Lower leg skin (tissue), 4 donors: ENCODE results near the gene MAIP1. TPM values are rescaled to one million over a fixed set of nuclear protein-coding genes. Genes with fewer than 3 reads are reported as not detected.

Experiments used
- DNase-seq, 2 donors: peaks; one replicate each; pipeline ENCODE4 v3.0.0-alpha.2; 2019; ENCODE audit warnings: low spot score in 2 of 2
- H3K4me3 ChIP-seq: fragments of 200-600 bp; sonication (generic); 2 replicates; pipeline ENCODE4 v1.5.1; 2017; ENCODE audit warnings: mild to moderate bottlenecking, low read depth; ENCODE audit not compliant: poor library complexity, severe bottlenecking
- POLR2A ChIP-seq, 2 donors: fragments of 450-650 bp; IDR thresholded peaks; one replicate each; pipeline ENCODE4 v1.6.1; 2016 to 2017; ENCODE audit warnings: antibody characterized with exemption in 2 of 2, mild to moderate bottlenecking in 1 of 2, moderate library complexity in 1 of 2
- WGBS, 2 donors: methylation state at CpG; one replicate each; pipeline ENCODE4 v1.1.5; 2018; 5-methylcytosine and 5-hydroxymethylcytosine counted together
- intact Hi-C: fragments of 100-400 bp; cut with DNase I; formaldehyde crosslinking; loops from one replicate; pipeline ENCODE4 v1.15.0; 2023; ENCODE audit warnings: low total_unique reads
- total RNA-seq, 4 donors: library from RNA; depleted of rRNA; stranded (reverse); fragments of >200 nt; gene quantifications; one replicate each; pipeline ENCODE4 v1.1.0, GENCODE V29; 2016
- TF ChIP-seq, protein P1 (sequence below), 3 donors: fragments of 450-650 bp; IDR thresholded peaks; one replicate each; pipeline ENCODE4 v1.5.1; 2016; ENCODE audit warnings: antibody characterized with exemption in 3 of 3, mild to moderate bottlenecking in 3 of 3, moderate library complexity in 2 of 3

MAIP1 gene, protein sequence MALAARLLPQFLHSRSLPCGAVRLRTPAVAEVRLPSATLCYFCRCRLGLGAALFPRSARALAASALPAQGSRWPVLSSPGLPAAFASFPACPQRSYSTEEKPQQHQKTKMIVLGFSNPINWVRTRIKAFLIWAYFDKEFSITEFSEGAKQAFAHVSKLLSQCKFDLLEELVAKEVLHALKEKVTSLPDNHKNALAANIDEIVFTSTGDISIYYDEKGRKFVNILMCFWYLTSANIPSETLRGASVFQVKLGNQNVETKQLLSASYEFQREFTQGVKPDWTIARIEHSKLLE
- 10 to 100 TPM; 20.9 to 23.7 (median 22.3) TPM for total RNA-seq

DNA sequence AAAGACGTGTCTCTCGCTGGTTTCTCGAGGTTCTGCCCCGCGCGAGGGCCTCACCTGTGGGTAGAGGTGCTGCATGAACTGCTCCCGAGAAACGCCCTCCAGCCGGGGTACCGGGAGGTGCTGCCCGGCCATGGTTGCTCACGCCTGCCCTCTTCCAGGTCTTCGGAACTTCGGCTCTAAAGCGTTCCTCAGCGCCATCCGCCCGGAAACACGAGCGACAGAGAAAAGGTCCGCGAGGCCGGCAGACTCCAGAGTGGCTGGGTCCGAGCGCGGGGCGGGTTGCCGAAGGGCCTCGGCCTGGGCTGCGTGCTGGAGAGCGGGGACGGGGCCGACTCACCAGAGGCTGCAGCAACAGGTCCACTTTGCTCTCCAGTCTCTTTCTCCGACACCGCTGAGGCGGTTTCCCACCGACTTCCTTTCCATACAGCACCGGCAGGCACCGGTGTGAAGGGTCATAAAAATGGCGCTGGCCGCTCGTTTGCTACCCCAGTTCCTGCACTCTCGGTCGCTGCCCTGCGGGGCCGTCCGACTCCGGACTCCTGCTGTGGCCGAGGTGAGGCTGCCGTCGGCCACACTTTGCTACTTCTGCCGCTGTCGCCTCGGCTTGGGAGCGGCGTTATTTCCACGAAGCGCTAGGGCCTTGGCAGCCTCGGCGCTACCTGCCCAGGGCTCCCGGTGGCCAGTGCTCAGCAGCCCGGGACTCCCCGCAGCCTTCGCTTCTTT, at the start of gene MAIP1, which contains the start of gene TYW5:
TSS of gene MAIP1 (plus strand) at position 244 of the 723 bp plus-strand sequence. CDS start at position 461, 217 bp downstream.
TSS of gene TYW5 (minus strand) at position 153 of the 723 bp plus-strand sequence. CDS start at position 132, 21 bp downstream.
- 0 to 1% methylated on average over 41 to 42 of the region's 64 CpGs for WGBS, 2 donors
- DNase-seq = peak; percentile 75 to 95

DNA sequence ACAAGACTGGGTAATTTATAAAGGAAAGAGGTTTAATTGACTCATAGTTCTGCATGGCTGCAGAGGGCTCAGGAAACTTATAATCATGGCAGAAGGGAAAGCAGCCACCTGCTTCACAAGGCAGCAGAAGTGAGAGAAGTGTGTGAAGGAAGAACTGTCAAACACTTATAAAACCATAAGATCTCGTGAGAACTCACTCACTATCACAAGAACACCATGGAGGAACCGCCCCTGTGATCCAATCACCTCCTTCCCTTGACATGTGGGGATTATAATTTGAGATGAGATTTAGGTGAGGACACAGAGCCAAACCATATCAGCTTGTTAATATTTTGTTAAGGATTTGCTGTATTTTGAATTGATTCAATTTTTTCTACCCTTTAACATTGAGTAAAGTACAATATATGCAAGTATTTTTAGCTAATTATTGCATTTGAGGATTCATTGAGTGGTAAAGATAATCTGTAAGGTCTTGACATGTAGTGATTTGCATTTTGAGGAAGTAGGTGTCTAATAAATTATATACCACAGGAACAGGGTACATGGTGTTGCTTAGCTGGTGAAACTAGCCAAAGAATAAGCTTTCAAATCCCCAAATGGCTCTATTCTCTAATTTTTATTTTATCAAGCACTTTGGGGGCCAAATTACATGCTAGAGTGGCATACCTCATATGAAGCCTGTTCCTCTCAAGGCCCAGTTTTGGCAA, 48.2 kb upstream of the MAIP1 start:
- no peak for TF ChIP-seq POLR2A (IDR thresholded peaks at IDR 0.05)
- TF ChIP-seq, protein P1, sequence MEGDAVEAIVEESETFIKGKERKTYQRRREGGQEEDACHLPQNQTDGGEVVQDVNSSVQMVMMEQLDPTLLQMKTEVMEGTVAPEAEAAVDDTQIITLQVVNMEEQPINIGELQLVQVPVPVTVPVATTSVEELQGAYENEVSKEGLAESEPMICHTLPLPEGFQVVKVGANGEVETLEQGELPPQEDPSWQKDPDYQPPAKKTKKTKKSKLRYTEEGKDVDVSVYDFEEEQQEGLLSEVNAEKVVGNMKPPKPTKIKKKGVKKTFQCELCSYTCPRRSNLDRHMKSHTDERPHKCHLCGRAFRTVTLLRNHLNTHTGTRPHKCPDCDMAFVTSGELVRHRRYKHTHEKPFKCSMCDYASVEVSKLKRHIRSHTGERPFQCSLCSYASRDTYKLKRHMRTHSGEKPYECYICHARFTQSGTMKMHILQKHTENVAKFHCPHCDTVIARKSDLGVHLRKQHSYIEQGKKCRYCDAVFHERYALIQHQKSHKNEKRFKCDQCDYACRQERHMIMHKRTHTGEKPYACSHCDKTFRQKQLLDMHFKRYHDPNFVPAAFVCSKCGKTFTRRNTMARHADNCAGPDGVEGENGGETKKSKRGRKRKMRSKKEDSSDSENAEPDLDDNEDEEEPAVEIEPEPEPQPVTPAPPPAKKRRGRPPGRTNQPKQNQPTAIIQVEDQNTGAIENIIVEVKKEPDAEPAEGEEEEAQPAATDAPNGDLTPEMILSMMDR (IDR thresholded peaks at IDR 0.05) = no peak
- DNase-seq = no peak
- intact Hi-C loops = no loop called here
- 78 to 84% methylated on average over 2 of the region's 2 CpGs for WGBS, 2 donors
- H3K4me3 ChIP-seq = no peak overlapping the region

More for the DNA sequence above, at the start of gene MAIP1, which contains the start of gene TYW5:
- intact Hi-C loops = no loop called here
- TF ChIP-seq, protein P1 (IDR thresholded peaks at IDR 0.05) = peak in 1 of 3 donors; percentile 56
- TF ChIP-seq POLR2A (IDR thresholded peaks at IDR 0.05) = peak in 1 of 2 donors; percentile 9
- H3K4me3 ChIP-seq = peak within 1 kb of the TSS; percentile 100

DNA sequence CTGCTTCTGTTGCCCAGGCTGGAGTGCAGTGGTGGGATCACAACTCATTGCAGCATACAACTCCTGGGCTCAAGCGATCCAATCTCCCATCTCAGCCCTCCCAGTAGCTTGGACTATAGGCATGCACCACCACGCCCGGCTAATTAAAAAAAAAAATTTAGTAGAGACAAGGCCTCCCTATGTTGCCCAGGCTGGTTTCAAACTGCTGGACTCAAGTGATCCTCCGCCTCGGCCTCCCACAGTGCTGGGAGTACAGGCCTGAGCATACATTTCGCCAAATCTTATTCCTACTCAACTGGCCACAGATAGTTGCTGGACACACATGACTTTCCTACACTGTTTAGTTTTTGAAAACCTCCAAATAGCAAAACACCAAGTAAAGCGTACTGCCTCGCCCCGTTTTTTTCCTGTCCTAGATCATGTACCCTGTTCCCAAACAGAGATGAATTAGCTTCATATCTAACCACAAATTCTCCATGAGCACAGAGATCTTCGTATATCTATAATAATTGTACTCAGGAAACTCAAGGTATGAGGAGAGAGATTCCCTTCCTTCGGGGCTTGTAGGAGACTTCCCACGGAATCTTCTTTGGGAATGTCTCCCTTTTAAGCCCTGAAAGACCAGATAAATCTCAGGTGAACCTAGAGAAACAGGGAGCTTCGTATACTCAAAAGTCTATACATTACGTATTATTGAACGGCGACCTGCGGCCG, 44.9 kb upstream of the MAIP1 start:
- TF ChIP-seq POLR2A (IDR thresholded peaks at IDR 0.05) = no peak
- TF ChIP-seq, protein P1 (IDR thresholded peaks at IDR 0.05) = no peak
- intact Hi-C loops = no loop called here
- no peak overlapping the region for H3K4me3 ChIP-seq
- WGBS, 2 donors = 36 to 46% methylated on average over 18 of the region's 18 CpGs
- DNase-seq = no peak

DNA sequence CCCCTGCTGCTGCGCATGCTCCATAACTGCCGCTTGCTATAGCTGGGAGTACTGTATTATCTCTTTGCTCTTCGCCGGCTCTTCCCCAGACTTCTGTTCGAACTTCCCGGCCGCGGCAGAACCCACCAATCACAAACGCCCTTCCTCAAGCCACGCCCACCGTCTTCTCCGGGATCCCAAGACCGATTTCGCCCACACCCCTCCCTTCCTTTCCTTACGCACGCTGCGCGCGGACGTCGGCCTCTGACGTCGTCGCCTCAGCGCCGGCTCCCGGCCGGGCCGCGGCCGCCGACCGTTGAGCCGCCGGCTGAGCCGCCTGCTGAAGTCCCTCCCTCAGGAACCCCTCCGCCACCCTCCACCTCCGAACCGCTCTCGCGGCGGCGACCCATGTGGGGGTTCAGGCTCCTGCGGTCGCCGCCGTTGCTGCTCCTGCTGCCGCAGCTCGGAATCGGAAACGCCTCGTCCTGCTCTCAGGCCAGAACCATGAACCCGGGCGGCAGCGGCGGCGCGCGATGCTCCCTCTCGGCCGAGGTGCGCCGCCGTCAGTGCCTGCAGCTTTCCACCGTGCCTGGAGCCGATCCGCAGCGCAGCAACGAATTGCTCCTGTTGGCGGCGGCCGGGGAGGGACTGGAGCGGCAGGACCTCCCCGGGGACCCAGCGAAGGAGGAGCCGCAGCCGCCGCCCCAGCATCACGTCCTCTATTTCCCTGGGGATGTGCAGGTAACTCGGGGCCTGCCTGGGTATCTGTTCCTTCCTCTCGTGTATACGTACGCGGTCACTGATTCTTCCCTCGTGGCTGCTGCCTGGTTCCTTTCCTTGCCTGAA, 44.1 kb upstream of the MAIP1 start, which contains the start of gene C2orf69:
TSS of gene C2orf69 (plus strand) at position 242 of the 825 bp plus-strand sequence. CDS start at position 388, 146 bp downstream.
- intact Hi-C loops = no loop called here
- 0% methylated on average over 46 to 77 of the region's 85 CpGs for WGBS, 2 donors

More for the DNA sequence above, 44.1 kb upstream of the MAIP1 start, which contains the start of gene C2orf69:
- H3K4me3 ChIP-seq = peak within 1 kb of the TSS; percentile 82
- TF ChIP-seq, protein P1 (IDR thresholded peaks at IDR 0.05) = no peak
- no peak for TF ChIP-seq POLR2A (IDR thresholded peaks at IDR 0.05)
- DNase-seq = peak; percentile 97 to 99
